ENCODE results near the gene SDR39U1.

The SDR39U1 gene

DNA sequence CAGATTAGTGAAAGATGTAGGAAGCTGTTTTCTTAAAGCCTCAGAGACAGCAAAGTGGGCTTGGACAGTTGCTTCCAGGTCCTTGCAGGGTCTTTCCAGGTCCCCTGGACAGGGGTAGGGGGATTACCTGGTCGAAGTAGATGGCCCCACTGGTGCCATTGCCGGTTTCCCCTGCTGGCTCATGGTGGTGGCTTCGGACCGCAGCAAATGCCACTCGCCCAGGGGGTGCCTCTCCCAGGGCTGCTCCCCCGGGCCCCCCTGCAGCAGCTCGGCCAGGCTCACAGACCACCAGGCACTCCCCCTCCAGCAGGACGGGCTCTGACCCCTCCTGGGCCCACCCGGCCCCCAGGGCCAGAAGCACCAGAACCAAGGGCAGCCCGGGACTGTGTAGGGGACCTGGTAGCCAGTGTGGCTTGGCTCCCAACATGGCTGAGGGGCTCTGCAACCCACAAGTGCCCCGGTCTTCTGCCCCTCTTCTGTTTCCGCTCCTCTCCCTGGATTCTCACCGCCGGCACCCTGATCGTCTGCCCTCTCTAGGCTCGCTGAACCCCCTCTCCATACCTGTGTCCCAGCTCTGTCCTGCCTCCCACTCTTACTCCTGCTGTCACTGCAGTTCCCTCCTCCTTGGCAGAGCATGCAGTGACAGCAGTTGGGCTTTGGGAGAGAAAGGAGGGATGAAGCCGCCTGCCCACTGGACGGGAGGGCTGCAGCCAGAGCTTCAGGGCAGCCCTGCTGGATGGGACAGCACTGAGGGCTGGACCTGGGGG lies 13.8 kb downstream of the SDR39U1 start:
- peak in 1 of 2 experiments; percentile 34 for DNase-seq

DNA sequence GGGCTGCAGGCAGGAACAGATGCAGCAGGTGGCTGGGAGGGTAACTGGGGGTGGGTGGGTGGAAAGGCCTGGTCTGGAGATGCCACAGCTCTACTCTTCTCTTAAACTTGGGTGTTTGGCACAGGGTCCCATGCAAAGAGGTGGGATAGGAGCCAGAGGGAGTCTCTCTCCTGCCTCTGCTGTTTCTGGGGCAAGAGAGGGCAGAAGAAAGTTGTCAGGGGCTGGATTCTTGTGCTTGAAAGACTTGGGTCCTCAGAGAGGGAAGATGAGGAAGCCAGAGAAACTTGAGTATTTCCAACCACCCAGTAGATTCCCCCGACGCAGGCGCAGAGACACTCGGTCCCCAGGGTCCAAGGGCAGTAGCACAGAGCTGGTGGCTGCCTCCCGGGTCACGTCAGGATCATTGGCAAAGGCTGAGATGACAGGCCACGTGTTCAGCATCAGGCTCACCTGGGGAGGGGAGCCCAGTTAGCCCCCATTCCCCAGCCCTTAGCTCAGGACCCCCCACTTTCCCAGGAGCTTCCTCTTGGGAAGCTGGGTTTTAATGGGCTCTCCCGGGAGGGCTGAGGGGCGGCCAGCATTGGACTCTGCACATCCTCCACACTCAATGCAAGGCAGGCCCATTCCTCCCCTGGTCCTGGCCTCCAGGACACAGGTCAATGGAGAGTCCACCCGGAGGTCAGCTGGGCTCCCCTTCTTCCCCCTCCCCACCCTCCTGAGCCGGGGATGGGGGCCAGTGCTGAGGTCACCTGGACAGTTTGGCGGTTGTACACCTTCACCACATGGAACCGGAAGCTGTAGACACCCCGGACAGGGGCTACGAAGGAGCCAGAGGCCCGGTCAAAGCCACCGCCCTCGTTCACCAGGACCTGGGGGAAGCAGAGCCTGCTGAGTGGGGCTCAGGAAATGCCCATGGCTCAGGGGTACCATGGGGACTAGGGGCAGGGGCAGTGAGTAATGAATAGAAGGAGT lies 14.8 kb downstream of the SDR39U1 start:
- no peak for DNase-seq

DNA sequence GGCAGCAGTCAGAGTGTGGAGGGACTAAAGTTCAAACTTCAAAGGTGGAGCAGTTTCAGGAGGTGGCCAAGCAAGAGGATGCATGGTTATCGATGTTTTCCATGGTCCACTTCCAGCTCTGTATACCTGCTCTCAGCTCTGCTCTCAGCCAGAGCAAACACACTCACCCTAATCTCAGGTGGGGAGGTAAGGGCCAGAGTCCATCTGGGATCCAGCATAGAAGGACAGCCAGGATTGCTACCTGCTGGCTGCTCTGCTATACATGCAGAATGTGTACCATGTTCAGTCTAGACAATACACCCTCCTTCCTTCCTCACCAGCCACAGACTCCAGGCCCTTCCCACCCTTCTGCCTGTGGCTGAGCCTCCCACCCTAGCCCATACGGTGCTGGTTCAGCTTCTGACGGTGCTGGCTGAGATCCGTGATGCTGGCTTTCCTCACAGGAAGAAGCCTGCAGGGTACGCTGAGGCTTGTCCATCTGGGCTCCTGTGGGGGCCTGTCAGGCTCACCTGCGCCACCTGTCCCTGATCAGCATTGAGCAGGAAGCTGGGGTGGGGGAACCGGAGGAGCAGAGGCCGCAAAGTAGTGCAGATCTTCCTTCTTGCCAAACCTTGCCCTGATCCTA lies 15.6 kb downstream of the SDR39U1 start:
- DNase-seq = no peak

DNA sequence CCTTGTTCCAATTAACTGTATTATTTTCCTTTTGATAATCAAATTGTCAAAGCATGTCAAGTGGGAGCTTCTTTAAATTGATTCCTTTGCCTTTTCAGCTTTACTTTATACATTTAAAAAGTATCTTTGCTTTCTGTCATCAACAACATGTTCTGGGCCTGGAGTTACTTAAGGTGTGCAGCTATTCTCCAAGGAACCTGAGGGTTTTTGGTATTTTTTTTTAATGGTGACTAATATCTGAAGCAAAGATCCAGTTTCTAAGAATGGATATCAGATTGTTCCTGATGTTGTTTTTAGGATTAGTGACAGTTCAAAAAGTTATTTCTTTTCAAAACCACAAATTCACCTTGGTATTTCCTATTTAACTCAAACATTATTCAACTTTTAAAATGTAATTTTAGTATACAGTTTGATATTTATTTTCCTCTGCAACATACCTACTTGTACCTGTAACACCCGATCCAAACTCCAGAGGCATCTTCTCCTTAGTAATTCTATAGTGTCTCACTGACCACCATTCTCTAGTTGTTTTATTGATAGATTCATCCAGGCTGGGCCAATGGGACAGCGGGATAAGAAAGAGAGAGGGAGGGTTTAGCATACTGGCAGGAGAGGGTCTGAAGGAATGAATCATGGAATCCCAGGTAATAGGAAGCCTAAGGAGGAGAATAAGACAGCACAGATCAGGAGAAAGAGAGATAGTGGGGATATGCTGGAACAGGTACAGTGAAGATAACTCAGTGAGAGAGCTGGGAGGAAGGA lies 16.2 kb downstream of the SDR39U1 start:
- no peak for DNase-seq

DNA sequence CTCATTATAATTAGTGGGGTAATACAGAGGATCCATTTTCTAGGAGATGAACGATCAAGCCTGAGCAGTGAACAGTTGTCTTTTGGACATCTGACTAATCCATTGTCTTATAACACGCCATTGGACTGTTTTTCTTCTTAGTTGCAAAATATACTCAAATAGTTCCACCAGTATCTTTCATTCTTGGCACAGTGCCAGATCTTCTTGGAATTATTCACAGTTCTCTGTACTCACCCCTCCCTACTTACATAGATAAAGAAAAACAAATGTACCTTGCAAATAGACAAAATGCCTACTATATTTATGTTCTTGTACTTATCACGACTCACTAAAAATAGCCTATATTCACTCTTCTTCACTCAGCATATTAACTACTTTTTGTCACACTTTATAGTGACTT lies 16.9 kb downstream of the SDR39U1 start:
- no peak for DNase-seq

DNA sequence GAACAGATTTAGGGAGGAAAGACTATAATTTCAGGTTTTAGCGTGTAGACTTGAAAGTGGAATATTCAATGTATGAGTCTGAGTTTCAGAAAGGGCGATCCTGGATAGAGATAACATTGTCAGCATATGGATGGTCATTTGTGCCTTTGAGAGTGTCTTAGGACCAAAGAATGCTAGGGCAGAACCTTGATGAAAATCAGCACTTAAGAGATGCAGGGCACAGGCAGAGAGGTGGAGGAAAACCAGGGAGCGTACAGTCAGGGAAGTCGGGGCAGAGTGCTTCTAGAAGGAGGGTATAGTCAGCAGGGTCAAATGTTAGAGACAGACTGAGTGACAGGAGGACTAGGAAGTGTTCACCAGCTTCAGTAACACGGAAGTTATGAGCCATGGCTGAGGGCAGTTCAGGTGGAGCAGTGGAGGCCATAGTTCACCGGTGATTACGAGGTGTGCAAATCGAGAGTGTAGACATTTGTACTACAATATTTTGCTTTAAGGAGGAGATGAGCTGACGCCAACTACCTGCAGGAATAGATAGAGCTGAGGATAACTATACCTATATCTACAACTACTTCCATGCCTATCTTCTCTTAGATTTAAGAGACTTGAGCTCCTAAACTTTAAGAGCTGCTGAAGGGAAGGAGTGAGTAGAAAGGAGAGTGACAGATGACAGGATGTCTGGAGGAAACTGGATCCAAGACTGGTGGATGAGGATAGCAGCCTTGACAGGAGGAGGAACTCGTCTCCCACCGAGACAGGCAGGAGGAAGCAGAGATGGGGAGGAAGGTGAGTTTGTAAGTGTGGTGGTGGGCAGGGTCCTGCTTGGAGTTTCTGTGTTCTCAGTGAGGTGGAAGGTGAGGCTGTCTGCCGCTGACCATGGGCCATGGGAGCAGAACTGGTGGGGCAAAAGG lies 19.6 kb downstream of the SDR39U1 start:
- DNase-seq = no peak

DNA sequence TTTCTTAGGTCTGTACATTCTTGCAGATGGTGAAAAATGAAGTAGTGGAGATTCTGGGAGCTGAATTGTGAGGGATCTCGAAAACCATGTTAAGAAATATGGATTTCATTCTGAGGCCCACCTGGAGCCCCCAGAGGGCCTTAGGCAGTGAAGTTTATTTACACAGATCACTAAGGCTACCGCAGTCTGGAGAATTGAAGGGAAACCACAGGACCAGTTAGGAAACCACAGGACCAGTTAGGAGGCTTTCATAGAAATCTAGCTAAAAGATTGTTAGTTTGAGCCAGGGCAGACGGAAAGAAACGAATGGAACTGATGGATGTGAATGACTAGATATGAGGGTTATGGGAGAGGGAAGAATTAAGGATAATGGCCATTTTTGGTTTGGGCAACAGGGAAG lies 20.3 kb downstream of the SDR39U1 start:
- DNase-seq = no peak

DNA sequence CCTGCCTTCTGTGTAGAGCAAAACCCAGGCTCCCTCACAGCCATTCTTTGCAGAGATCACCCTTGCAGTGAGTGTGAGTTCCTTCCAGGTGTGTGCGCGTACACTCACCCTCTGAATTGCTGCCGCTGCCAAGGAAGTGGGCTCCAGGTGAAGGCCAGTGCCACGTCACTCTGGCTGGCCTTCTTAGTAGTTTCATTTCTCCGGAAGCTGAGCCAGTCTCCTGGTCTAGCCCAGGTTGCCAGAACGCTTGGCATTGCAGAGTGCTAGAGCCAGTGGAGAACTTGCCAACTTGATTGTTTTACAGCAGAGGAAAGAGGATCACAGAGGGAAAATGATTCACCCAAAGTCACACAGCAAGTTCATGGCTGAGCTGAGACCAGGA lies 24.1 kb downstream of the SDR39U1 start:
- no peak for DNase-seq

DNA sequence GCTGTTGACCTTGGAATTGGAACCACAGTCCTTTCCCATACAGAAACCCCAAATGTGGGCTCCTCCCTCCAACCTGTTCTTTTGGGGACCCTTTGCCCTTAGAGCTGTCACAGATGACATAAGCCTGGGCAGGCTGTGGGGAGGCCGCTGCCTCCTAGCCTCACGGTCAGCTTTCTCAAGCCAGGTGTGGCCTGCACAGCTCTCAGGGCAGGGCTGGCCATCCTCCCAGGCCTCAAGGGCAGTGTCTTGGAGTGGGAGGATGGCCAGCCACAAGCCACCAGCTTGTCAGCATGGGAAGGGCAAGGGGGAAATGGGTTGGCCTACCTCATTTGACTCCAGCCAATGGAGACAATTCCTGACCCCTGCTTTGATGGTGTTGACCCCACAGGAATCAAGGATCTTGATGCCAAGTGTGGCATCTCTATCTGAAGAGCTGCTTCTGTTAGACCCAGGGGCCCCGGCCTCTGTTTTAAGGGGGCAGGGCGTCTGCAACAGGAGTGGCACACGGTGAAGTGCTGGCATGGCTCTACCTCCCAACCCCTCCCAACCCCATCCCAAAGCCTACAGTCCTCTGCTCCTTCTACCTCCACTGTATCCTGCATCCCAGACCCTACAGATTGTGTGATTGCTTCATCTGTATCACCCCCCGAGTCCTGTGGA lies 24.6 kb downstream of the SDR39U1 start:
- no peak for DNase-seq

DNA sequence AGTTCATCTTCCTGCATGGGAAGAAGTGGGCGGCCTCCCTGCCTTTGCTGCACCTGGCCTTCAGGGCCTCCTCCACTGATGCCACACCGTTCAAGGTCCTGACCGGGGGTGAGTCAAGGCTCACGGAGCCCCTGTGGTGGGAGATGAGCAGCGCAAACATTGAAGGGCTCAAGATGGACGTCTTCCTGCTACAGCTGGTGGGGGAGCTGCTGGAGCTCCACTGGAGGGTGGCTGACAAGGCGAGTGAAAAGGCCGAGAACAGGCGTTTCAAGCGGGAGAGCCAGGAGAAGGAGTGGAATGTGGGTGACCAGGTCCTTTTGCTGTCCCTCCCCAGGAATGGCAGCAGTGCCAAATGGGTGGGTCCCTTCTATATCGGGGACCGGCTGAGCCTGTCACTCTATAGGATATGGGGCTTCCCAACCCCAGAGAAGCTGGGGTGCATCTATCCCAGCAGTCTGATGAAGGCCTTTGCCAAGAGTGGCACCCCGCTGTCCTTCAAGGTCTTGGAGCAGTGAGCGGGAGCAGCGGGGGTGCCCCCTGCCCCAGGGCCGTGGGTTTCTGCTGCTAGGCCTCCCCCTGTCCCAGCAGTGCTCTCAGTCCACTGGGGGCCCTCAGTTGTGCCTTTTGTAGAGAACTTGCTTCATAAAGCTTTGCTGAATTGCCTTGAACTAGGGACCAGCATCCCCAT lies 25.5 kb downstream of the SDR39U1 start:
- DNase-seq = no peak

DNA sequence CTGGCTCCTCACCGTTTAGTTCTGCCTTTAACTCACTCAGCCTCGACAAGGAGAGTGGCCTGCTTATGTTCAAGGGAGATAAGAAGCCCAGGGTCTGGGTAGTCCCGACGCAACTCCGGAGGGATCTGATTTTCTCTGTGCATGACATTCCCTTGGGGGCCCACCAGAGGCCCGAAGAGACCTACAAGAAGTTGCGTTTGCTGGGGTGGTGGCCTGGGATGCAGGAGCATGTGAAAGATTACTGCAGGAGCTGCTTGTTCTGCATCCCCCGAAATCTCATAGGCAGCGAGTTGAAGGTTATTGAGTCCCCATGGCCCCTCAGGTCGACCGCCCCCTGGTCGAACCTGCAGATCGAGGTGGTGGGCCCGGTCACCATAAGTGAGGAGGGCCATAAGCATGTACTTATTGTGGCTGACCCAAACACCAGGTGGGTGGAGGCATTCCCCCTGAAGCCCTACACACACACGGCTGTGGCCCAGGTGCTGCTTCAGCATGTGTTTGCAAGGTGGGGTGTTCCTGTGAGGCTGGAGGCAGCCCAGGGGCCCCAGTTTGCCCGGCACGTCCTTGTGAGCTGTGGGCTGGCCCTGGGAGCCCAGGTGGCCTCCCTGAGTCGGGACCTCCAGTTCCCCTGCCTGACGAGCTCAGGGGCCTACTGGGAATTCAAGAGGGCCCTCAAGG lies 26.2 kb downstream of the SDR39U1 start:
- no peak for DNase-seq

DNA sequence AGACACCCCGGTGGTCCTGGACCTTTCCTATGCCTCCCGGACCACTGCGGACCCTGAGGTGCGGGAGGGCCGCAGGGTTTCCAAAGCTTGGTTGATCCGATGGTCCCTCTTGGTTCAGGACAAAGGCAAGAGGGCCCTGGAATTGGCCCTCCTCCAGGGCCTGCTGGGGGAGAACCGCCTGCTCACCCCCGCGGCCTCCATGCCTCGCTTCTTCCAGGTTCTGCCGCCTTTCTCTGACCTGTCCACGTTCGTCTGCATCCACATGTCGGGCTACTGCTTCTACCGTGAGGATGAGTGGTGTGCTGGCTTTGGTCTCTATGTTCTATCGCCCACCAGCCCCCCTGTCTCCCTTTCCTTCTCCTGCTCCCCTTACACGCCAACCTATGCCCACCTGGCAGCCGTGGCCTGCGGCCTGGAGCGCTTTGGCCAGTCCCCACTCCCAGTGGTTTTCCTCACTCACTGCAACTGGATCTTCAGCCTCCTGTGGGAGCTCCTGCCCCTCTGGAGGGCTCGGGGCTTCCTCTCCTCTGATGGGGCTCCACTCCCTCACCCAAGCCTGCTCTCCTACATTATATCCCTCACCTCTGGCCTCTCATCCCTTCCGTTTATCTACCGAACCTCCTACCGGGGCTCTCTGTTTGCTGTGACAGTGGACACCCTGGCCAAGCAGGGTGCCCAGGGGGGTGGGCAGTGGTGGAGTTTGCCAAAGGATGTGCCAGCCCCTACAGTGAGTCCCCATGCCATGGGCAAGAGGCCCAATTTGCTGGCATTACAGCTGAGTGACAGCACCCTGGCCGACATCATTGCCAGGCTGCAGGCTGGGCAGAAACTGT lies 26.9 kb downstream of the SDR39U1 start:
- DNase-seq = no peak

DNA sequence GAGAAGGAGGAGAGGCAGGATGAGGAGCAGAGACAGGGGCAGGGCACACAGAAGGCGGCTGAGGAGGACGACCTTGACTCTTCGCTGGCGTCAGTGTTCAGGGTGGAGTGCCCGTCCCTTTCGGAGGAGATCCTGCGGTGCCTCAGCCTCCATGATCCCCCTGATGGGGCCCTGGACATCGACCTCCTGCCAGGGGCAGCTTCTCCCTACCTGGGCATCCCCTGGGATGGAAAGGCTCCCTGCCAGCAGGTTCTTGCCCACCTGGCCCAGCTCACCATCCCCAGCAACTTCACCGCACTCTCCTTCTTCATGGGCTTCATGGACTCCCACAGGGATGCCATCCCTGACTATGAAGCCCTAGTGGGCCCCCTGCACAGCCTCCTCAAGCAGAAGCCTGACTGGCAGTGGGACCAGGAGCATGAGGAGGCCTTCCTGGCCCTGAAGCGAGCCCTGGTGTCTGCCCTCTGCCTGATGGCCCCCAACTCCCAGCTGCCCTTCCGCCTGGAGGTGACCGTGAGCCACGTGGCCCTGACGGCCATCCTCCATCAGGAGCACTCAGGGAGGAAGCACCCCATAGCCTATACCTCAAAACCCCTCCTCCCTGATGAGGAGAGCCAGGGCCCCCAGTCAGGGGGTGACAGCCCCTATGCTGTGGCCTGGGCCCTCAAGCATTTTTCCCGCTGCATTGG lies 27.7 kb downstream of the SDR39U1 start:
- DNase-seq = no peak

DNA sequence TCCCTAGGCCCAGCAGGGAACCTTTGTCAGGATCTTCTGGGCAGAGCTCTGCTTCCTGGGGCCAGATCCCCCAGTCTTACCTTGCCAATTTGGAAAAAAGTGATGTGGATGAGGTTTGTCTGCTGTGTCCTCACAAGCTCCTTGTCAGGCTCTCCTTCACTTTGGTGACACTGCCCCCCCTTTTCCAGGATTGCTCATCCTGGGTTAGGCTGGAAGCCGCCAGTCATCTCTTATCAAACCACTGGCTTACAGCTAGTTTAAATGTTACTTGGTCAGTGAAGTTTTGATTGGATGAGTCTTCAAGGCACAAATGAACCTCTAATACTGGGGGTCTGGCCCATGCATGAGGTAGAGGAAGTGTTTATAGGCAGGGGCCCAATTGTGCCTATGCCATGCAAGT lies 28.5 kb downstream of the SDR39U1 start:
- DNase-seq = no peak

DNA sequence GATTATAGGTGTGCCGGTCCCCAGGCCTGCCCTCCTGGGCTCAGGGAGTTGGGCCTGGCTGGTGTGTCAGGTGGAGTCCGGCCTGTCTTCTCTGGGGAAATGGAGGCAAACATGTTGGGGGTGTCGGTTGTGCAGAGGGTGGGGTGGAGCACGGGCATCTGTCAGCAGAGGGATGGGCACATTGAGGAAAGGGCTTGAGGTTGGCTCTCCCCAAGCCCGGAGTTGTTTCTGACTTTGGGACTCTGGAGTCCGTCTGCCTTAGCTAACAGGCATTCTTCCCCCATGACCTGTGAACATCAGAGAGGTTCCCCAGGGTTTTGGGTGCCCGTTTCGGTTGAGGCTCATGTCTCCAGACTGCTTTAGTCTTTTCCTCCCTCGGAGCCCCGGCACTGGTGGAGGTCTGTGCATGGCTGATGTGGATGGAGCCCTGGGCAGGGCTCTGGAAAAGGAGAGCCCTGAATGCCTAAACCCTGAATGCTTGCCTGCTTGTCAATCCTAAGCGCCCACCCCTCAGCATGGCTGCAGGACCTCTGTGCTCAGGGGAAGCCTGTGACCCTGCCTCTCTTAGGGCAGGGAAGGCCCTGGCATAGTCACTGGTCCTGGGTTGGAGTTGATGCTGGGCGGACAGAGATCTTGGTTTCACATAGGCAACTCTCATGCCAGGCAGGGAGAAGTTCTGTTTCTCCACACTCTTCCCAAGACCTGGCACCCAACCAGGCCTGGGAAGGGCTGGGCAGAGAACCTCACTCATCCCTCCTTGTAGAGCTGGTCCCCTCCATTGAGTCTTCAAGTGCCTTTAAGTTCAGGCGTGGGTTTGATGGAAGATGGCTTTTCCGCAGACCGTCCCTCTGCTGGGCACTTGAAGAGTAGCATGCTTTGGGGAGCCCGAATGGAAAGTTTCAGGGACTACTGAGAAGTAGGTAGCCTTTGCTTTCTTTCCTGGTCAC lies 30.9 kb downstream of the SDR39U1 start:
- DNase-seq = peak; percentile 42 to 77

DNA sequence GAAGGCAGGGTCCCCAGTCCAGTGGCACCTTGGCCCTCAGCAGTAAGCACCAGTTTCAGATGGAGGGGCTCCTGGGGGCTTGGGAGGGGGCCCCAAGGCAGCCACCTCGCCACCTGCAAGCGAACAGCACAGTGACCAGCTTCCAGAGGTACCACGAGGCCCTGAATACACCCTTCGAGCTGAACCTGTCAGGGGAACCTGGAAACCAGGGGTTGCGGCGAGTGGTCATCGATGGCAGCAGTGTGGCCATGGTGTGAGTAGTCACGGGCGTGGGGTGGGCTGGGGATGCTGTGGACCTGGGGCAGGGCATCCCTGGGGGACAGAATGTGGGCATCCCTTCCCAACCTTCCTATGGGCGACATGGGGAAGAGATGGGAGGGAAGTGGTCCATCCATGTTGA lies 32.6 kb downstream of the SDR39U1 start:
- no peak for DNase-seq

DNA sequence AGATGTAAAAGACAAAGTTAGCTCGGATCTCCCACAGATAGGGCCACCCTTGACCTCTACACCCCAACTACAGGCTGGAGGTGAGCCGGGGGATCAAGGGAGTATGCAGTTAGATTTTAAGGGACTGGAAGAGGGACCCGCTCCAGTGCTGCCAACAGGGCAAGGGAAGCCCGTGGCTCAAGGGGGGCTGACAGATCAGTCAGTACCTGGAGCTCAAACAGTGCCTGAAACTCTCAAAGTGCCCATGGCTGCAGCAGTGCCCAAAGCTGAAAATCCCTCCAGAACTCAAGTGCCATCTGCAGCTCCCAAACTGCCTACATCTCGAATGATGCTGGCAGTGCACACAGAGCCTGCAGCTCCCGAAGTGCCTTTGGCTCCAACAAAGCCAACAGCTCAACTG lies 33.4 kb downstream of the SDR39U1 start:
- peak; percentile 65 to 91 for DNase-seq

Measured in NCI-H524 (cell line).